Naive B cell (primary cell): ENCODE data around the gene MORN1. TPM values are rescaled to one million over a fixed set of nuclear protein-coding genes. Genes with fewer than 3 reads are reported as not detected.
"Not testable (repeated sequence)": the region's sequence is repeated elsewhere in the genome, so short reads cannot be mapped to it uniquely, and the experiment has no call there.

Experiments
- ATAC-seq, 2 donors: fragments of 150-1000 bp; cut with Tn5 transposase; 2 replicates each; pipeline ENCODE4 v1.10.0; 2021; ENCODE audit warnings: low read depth in 2 of 2, mild to moderate bottlenecking in 2 of 2, moderate library complexity in 2 of 2
- DNase-seq: peaks from one replicate; pipeline ENCODE4 v3.0.0; 2022
- H3K27ac Mint-ChIP-seq, 6 donors: one replicate each; pipeline ENCODE4 v1.8.0; 2020 to 2022; ENCODE audit warnings: mild to moderate bottlenecking in 6 of 6, mixed read lengths in 6 of 6, moderate library complexity in 5 of 6, inconsistent platforms in 2 of 6
- H3K27me3 Mint-ChIP-seq, 3 donors: one replicate each; pipeline ENCODE4 v1.8.0; 2021 to 2022; ENCODE audit warnings: mixed read lengths in 3 of 3, mild to moderate bottlenecking in 1 of 3
- H3K36me3 Mint-ChIP-seq, 2 donors: one replicate each; pipeline ENCODE4 v1.8.0; 2020 to 2022; ENCODE audit warnings: mixed read lengths in 2 of 2, inconsistent platforms in 1 of 2, mild to moderate bottlenecking in 1 of 2
- H3K4me1 Mint-ChIP-seq, 3 donors: one replicate each; pipeline ENCODE4 v1.8.0; 2020 to 2022; ENCODE audit warnings: mixed read lengths in 3 of 3, inconsistent platforms in 1 of 3, mild to moderate bottlenecking in 1 of 3, moderate library complexity in 1 of 3
- H3K4me3 Mint-ChIP-seq, 8 donors: one replicate each; pipeline ENCODE4 v1.8.0; 2020 to 2022; ENCODE audit warnings: mild to moderate bottlenecking in 8 of 8, mixed read lengths in 8 of 8, moderate library complexity in 8 of 8, inconsistent platforms in 2 of 8
- H3K9me3 Mint-ChIP-seq, 7 donors: one replicate each; pipeline ENCODE4 v1.8.0; 2020 to 2022; ENCODE audit warnings: mixed read lengths in 7 of 7, mild to moderate bottlenecking in 5 of 7, inconsistent platforms in 2 of 7, moderate library complexity in 1 of 7
- polyA plus RNA-seq, 6 donors: library from polyadenylated mRNA; unstranded; fragments of 300-500 nt; fragmentation: Illumina TruSeq; gene quantifications; one replicate each; pipeline ENCODE4 v1.2.3, GENCODE V29; 2021; ENCODE audit warnings: low read depth in 6 of 6

Gene MORN1
- polyA plus RNA-seq: 1 to 10 TPM in 5 of 6 donors, under 1 TPM in 1; 0.29 to 7.1 (median 6.1) TPM

GRCh38 chr1:2391041-2391930, at the start of gene MORN1, which contains the start of gene RER1:
TSS of gene MORN1 (minus strand) at chr1:2391554. CDS start at chr1:2391533, 21 bp downstream.
TSS of gene RER1 (plus strand) at chr1:2391841. CDS start at chr1:2395791, 3,950 bp downstream.
- H3K36me3 Mint-ChIP-seq: no peaks in the 10 kb centered on the region
- no peaks in the 10 kb centered on the region for H3K27me3 Mint-ChIP-seq
- no peaks in the 10 kb centered on the region for H3K9me3 Mint-ChIP-seq
- DNase-seq: peak; percentile 99
- H3K4me3 Mint-ChIP-seq: peak within 1 kb of the TSS; percentile 88 to 95 (median 90)
- H3K27ac Mint-ChIP-seq: peak within 1 kb of the TSS; percentile 38 to 91 (median 78)
- peak; percentile 94 for ATAC-seq
- peaks cover 33 to 40% (median 39%) of the 10 kb centered on the region in 3 donors for H3K4me1 Mint-ChIP-seq

- not testable (repeated sequence) for H3K9me3 Mint-ChIP-seq, H3K4me1 Mint-ChIP-seq, H3K4me3 Mint-ChIP-seq, H3K27ac Mint-ChIP-seq, DNase-seq, H3K36me3 Mint-ChIP-seq, ATAC-seq
- peaks cover 3 to 38% (median 16%) of the 10 kb centered on the region in 3 donors for H3K27me3 Mint-ChIP-seq
These were observed 49.0 kb upstream of the MORN1 start for GRCh38 chr1:2440346-2440745.

DNA sequence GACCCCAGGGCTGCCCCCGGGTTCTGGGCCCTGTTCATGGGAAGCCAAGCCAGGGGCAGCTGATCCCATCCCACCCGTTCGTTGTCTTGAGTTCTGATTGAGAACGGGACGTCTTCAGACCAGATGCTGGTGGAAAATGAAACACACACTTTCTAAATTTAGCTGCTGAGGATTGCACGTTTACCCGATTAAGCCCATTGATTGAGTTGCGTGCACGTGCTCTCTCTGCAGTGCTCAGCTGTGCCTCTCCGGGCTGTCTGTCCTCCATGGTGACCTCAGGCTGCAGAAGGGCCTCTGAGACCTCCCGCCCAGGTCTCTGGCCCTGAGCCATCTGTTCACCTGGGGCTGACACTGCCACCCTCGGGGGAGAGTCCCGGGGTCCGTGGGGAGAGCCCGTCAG, 48.0 kb upstream of the MORN1 start:
- peaks cover 3 to 36% (median 8%) of the 10 kb centered on the region in 3 donors for H3K27me3 Mint-ChIP-seq
- H3K27ac Mint-ChIP-seq: no peak overlapping the region
- no peak overlapping the region for H3K4me3 Mint-ChIP-seq
- DNase-seq (no peak), ATAC-seq (no peak)
- H3K36me3 Mint-ChIP-seq: no peaks in the 10 kb centered on the region
- H3K4me1 Mint-ChIP-seq: peaks cover 0 to 5% (median 0%) of the 10 kb centered on the region in 3 donors
- H3K9me3 Mint-ChIP-seq: peaks cover 0 to 2% (median 0%) of the 10 kb centered on the region in 7 donors

DNA sequence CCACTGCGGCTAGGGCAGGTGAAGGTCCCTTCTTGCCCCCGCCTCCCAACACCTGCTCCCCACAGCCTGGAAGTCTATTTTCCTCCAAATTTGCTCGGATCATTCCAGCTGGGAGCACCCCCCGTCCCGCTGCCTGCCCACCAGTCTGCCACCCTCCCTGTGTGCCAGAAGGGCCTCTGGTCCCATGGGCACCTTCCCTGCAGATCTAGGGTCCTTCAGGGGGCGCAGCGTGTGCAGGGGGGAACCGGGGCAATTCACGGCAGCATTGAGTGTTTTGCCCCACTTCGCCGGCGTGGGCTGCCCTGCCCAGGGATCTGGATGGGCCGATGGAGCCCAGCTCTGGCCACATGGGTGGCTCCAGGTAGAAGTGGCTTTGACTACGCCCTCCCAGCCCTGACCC, 47.3 kb upstream of the MORN1 start:
- Mint-ChIP-seq H3K27ac (no peak overlapping the region), H3K9me3 (peaks cover 0 to 2% (median 0%) of the 10 kb centered on the region in 7 donors), H3K4me3 (no peak overlapping the region), H3K36me3 (no peaks in the 10 kb centered on the region), H3K4me1 (peaks cover 0 to 5% (median 0%) of the 10 kb centered on the region in 3 donors), H3K27me3 (peaks cover 3 to 36% (median 8%) of the 10 kb centered on the region in 3 donors)
- no peak for DNase-seq
- no peak for ATAC-seq

DNA sequence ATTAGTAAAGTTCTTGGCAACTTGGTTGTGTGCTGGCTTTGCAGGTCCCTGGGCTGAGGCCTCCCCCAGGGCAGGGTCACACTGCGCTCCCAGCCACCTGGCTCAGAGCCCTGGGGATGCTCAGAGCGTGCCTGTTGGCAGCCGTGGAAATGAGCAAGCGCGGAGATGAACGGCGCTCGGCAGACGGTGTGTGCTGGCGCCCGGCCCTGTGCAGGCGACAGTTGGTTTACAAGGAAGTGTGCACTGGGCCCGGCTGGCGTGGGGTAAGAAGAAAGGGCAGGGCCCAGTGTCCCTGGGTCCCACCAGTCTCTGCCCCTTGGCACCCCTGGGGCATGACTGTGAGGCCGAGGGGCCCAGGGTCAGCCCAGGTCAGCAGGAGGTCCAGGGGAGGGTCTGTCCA, 46.7 kb upstream of the MORN1 start:
- no peak for ATAC-seq
- DNase-seq: no peak
- Mint-ChIP-seq H3K36me3 (no peaks in the 10 kb centered on the region), H3K27me3 (peaks cover 3 to 36% (median 8%) of the 10 kb centered on the region in 3 donors), H3K9me3 (peaks cover 0 to 2% (median 0%) of the 10 kb centered on the region in 7 donors), H3K4me1 (peaks cover 0 to 5% (median 0%) of the 10 kb centered on the region in 3 donors), H3K4me3 (no peak overlapping the region), H3K27ac (peak overlapping the region in 1 of 6 donors; percentile 19)

DNA sequence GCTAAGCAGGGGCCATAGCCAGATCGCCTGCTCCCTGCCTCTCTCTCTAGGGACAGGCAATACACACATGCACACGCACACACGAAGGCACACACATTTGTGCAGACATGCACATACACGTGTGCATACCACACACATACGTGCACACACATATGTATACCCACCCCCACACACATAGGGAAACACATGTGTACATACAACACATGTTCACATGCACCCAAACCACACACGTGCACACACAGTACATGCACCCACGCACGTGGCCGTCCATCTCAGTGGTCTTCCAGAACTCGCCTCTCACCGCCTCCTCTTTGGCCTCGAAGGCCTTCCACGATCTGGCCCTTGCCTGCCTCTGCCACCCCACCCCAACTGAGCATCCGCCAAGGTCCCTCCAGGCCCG, 46.3 kb upstream of the MORN1 start:
- H3K36me3 Mint-ChIP-seq: no peaks in the 10 kb centered on the region
- no peak for ATAC-seq
- H3K4me1 Mint-ChIP-seq: peaks cover 0 to 5% (median 0%) of the 10 kb centered on the region in 3 donors
- H3K27me3 Mint-ChIP-seq: peaks cover 3 to 32% (median 8%) of the 10 kb centered on the region in 3 donors
- H3K9me3 Mint-ChIP-seq: peaks cover 0 to 2% (median 0%) of the 10 kb centered on the region in 7 donors
- H3K27ac Mint-ChIP-seq: peak overlapping the region in 1 of 6 donors; percentile 17
- no peak for DNase-seq
- no peak overlapping the region for H3K4me3 Mint-ChIP-seq

GRCh38 chr1:2436876-2437275, 45.5 kb upstream of the MORN1 start:
- Mint-ChIP-seq H3K27ac (peak overlapping the region in 1 of 6 donors; percentile 17), H3K36me3 (no peaks in the 10 kb centered on the region), H3K4me3 (no peak overlapping the region), H3K9me3 (peaks cover 0 to 2% (median 0%) of the 10 kb centered on the region in 7 donors), H3K4me1 (peaks cover 0 to 5% (median 0%) of the 10 kb centered on the region in 3 donors), H3K27me3 (peaks cover 3 to 26% (median 8%) of the 10 kb centered on the region in 3 donors)
- no peak for ATAC-seq
- DNase-seq: no peak

GRCh38 chr1:2435746-2436355, 44.5 kb upstream of the MORN1 start:
- ATAC-seq: no peak
- Mint-ChIP-seq H3K27me3 (peaks cover 3 to 21% (median 8%) of the 10 kb centered on the region in 3 donors), H3K9me3 (peaks cover 0 to 2% (median 0%) of the 10 kb centered on the region in 7 donors), H3K27ac (no peak overlapping the region), H3K4me1 (peaks cover 0 to 5% (median 0%) of the 10 kb centered on the region in 3 donors), H3K36me3 (no peaks in the 10 kb centered on the region), H3K4me3 (no peak overlapping the region)
- no peak for DNase-seq

GRCh38 chr1:2435091-2435490, 43.7 kb upstream of the MORN1 start:
- Mint-ChIP-seq H3K27me3 (peaks cover 3 to 28% (median 8%) of the 10 kb centered on the region in 3 donors), H3K36me3 (peaks cover 0 to 4% of the 10 kb centered on the region in 2 donors), H3K9me3 (peaks cover 0 to 3% (median 2%) of the 10 kb centered on the region in 7 donors), H3K4me1 (peaks cover 0 to 7% (median 5%) of the 10 kb centered on the region in 3 donors), H3K27ac (no peak overlapping the region), H3K4me3 (no peak overlapping the region)
- DNase-seq (no peak), ATAC-seq (no peak)

DNA sequence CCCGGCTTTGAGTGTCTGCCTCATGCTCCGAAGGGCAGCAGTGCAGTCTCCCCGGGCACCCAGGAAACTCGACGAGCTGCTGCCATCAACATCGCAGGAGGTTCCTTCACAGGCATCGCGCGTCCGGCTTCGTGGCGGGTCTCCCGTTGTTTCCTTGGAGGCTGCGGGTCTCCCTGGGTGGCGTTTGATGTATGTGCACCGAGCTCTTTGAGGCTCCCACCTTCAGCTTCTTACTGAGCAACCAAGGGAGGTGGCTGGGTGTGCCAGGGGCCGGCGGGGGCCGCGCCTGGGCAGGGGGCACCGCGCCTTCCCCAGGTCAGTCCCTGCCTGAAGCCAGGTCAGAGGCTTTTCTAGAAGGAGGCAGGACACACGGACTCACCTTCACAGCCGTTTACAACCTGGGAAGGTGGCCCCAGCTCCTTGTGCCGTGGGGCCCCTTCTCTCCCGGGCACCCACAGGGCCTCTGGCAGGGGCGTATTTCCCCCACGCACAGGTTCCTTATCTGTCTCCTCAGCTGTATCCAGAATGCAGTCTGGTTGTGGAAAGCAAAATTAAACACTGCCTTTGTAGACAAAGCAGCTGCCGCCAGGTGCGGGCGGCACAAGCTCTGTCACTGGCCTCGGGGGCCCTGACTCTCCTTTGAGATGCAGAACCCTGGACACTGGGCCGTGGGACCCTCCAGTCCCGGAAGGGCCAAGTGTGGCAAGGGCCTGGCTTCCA, 42.7 kb upstream of the MORN1 start:
- H3K27ac Mint-ChIP-seq: no peak overlapping the region
- H3K36me3 Mint-ChIP-seq: peaks cover 0 to 14% of the 10 kb centered on the region in 2 donors
- ATAC-seq: no peak
- peaks cover 0 to 9% (median 5%) of the 10 kb centered on the region in 3 donors for H3K4me1 Mint-ChIP-seq
- H3K27me3 Mint-ChIP-seq: peaks cover 3 to 33% (median 8%) of the 10 kb centered on the region in 3 donors
- DNase-seq: no peak
- H3K4me3 Mint-ChIP-seq: no peak overlapping the region
- H3K9me3 Mint-ChIP-seq: peaks cover 0 to 5% (median 4%) of the 10 kb centered on the region in 7 donors

DNA sequence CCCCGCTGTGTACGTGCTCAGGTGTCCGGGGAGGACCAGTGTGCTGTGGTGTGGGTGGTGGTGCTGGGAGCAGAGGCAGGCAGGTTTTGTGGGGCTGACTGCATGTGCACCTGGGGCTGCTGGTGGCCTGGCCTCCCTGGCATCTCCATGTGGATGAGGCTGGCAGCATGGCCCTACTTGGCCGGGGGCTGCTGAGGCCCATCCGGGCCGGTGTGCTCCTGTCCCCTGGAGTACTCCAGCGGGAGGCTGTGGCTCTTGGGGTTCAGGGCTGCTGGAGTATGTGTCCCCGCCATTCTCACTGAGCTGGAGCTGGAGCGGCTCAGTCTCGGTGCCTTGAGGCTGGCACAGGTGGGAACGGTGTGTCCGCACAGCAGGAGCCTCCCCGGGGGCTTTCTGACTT, 41.8 kb upstream of the MORN1 start:
- no peak for ATAC-seq
- no peak for DNase-seq
- H3K4me3 Mint-ChIP-seq: no peak overlapping the region
- H3K36me3 Mint-ChIP-seq: peaks cover 0 to 16% of the 10 kb centered on the region in 2 donors
- H3K4me1 Mint-ChIP-seq: peaks cover 0 to 9% (median 5%) of the 10 kb centered on the region in 3 donors
- no peak overlapping the region for H3K27ac Mint-ChIP-seq
- peaks cover 3 to 35% (median 8%) of the 10 kb centered on the region in 3 donors for H3K27me3 Mint-ChIP-seq
- peaks cover 0 to 5% (median 4%) of the 10 kb centered on the region in 7 donors for H3K9me3 Mint-ChIP-seq

DNA sequence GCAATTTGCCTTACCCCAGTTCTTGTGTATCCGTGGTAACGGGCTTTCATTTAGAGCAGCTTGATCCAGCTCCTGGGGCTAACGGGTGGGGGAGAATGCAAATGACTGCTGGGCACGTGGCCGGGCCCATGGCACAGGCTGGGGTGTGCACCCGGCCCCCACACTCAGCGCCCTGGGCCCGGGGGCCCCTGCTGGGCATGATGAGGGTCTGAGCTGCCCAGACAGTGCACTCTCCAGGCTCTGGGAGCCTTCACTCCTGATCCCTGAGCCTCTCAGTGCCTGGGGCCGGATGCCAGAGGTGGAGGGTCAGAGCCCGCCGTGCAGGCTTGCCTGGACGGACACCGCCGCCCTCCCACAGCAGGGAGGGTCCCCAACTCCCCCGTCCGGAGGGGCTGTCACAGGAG, 41.1 kb upstream of the MORN1 start:
- Mint-ChIP-seq H3K9me3 (peaks cover 0 to 5% (median 3%) of the 10 kb centered on the region in 7 donors), H3K4me3 (no peak overlapping the region), H3K27ac (no peak overlapping the region), H3K27me3 (peaks cover 2 to 29% (median 4%) of the 10 kb centered on the region in 3 donors), H3K36me3 (peaks cover 0 to 16% of the 10 kb centered on the region in 2 donors), H3K4me1 (peaks cover 0 to 9% (median 2%) of the 10 kb centered on the region in 3 donors)
- ATAC-seq: no peak
- DNase-seq: no peak

GRCh38 chr1:2431518-2431917, 40.2 kb upstream of the MORN1 start:
- H3K27me3 Mint-ChIP-seq: peaks cover 0 to 26% (median 0%) of the 10 kb centered on the region in 3 donors
- H3K4me1 Mint-ChIP-seq: peaks cover 0 to 9% (median 0%) of the 10 kb centered on the region in 3 donors
- no peak overlapping the region for H3K27ac Mint-ChIP-seq
- H3K4me3 Mint-ChIP-seq: no peak overlapping the region
- ATAC-seq: no peak
- peaks cover 0 to 16% of the 10 kb centered on the region in 2 donors for H3K36me3 Mint-ChIP-seq
- peaks cover 0 to 5% (median 3%) of the 10 kb centered on the region in 7 donors for H3K9me3 Mint-ChIP-seq
- DNase-seq: no peak
